ENCODE measurements around the gene ACOXL.

Gene ACOXL

DNA sequence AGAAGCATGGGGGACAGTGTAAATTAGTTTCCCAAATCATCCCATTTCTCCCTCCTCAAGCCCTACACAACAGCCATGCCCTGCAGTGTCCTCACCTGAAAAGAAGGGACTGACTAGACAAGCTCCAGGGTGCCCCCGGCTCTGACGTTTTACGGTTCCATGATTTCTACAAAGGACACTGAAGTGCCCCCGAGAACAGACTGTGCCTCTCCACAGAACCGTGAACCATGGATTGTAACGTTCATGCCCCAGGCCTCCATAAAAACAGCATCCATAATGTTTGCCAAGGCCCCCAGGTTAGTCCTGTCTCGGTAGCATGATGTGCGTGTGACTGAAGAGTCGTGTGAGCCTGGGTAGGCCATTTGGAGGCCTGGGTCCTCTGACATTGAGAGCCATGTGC, 7.0 kb upstream of the ACOXL start:
- H3K4me1 ChIP-seq (ENCODE audit: control insufficient read depth, insufficient read depth, low read length), result no peaks in the 10 kb centered on the region
- H3K36me3 ChIP-seq (ENCODE audit: control insufficient read depth, insufficient read depth, low read length, severe bottlenecking), result no peaks in the 10 kb centered on the region
- no peak overlapping the region for H3K4me3 ChIP-seq (ENCODE audit: low read length)
- DNase-seq (ENCODE audit: low read depth), result no peak
- H3K9ac ChIP-seq (ENCODE audit: low read length), result no peak overlapping the region
- H3K27me3 ChIP-seq (replicated peaks; ENCODE audit: control insufficient read depth, insufficient read depth, low read length), result peaks cover 48% of the 10 kb centered on the region
- H3K9me3 ChIP-seq (ENCODE audit: control insufficient read depth, low read length), result no peaks in the 10 kb centered on the region

DNA sequence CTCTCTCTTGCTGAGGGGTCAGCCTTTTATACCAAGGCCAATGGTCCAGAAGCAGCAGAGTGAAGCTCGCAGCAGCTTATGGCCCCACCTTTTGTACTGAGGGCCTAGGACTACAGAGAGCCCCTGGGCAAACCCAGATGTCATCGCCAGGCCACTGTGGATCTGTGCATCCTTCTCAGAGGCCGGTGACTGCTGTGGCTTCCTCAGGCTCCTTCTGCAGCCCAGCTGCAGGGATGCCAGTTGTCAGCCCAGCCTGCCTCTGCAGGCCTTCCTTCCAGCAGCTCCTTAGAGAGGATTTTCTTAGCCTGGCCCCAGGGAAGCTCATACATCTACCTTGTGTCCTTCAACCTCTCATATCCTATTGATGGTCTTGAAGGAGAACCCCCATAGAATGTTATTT, 6.5 kb upstream of the ACOXL start:
- no peak for DNase-seq (ENCODE audit: low read depth)
- Histone ChIP-seq H3K9me3 (ENCODE audit: control insufficient read depth, low read length) (no peaks in the 10 kb centered on the region), H3K4me1 (ENCODE audit: control insufficient read depth, insufficient read depth, low read length) (no peaks in the 10 kb centered on the region), H3K27me3 (replicated peaks; ENCODE audit: control insufficient read depth, insufficient read depth, low read length) (peaks cover 53% of the 10 kb centered on the region), H3K36me3 (ENCODE audit: control insufficient read depth, insufficient read depth, low read length, severe bottlenecking) (no peaks in the 10 kb centered on the region), H3K4me3 (ENCODE audit: low read length) (no peak overlapping the region), H3K9ac (ENCODE audit: low read length) (no peak overlapping the region)

DNA sequence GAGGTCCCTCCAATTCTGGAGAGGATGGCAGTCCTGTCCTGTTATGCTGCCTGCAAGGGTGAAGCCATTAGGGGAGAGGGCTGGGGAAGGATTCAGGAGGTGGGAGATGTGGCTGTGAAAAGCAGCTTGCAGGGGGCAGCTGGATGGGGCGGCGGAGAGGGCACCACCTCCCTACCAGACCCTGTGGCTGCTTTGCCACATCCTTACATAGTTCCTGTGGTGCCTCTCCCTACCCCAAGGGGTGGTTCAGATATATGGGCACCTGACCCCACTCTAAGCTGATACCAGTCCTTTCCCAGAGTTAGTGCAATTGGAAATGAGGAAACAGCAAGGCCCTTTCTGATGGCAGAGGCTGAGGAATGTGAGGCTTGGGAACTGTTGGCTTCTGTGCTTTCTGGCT, 6.1 kb upstream of the ACOXL start:
- Histone ChIP-seq H3K36me3 (ENCODE audit: control insufficient read depth, insufficient read depth, low read length, severe bottlenecking) (no peaks in the 10 kb centered on the region), H3K4me1 (ENCODE audit: control insufficient read depth, insufficient read depth, low read length) (no peaks in the 10 kb centered on the region), H3K27me3 (replicated peaks; ENCODE audit: control insufficient read depth, insufficient read depth, low read length) (peaks cover 57% of the 10 kb centered on the region), H3K9me3 (ENCODE audit: control insufficient read depth, low read length) (peaks cover 3% of the 10 kb centered on the region), H3K9ac (ENCODE audit: low read length) (no peak overlapping the region), H3K4me3 (ENCODE audit: low read length) (no peak overlapping the region)
- no peak for DNase-seq (ENCODE audit: low read depth)

DNA sequence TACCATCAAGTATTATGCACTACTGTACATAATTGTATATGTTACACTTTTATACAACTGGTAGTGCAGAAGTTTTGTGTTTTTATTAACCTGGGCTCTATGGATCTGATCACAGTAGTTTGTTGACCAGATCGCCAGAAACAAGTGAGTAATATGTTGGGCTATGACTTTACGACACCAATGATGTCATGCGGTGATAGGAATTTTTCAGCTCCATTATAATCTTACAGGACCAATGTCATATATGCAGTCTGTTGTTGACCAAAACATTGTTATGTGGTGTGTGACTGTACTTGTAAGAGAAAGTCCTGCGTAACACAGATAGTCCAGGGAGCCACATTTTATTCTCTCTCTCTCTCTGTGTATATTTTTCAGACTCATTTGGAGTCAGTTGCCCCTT, 4.5 kb upstream of the ACOXL start:
- H3K27me3 ChIP-seq (replicated peaks; ENCODE audit: control insufficient read depth, insufficient read depth, low read length), result peaks cover 67% of the 10 kb centered on the region
- no peaks in the 10 kb centered on the region for H3K4me1 ChIP-seq (ENCODE audit: control insufficient read depth, insufficient read depth, low read length)
- no peaks in the 10 kb centered on the region for H3K36me3 ChIP-seq (ENCODE audit: control insufficient read depth, insufficient read depth, low read length, severe bottlenecking)
- no peak for DNase-seq (ENCODE audit: low read depth)
- no peak overlapping the region for H3K9ac ChIP-seq (ENCODE audit: low read length)
- peaks cover 9% of the 10 kb centered on the region for H3K9me3 ChIP-seq (ENCODE audit: control insufficient read depth, low read length)
- H3K4me3 ChIP-seq (ENCODE audit: low read length), result no peak overlapping the region

DNA sequence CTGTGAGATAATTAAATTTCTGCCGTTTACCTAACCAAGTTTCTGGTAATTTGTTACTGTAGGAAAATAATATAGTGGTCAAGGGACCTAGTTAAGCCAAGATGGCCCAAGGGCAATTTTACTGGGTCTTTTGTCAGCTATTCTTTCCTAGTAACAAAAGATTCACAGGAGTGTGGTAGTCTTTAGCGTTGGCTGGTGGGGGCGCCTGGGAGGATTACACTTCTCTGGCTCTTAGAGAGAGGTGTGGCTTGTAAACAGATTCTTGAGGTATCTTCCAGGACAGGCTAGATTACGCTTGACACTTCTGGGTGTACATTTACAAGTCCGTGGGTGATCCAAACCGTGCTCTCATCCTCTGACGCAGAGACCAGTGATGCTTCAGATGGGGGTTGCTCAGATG, 3.3 kb upstream of the ACOXL start:
- DNase-seq (ENCODE audit: low read depth), result no peak
- peaks cover 74% of the 10 kb centered on the region for H3K27me3 ChIP-seq (replicated peaks; ENCODE audit: control insufficient read depth, insufficient read depth, low read length)
- H3K4me1 ChIP-seq (ENCODE audit: control insufficient read depth, insufficient read depth, low read length), result no peaks in the 10 kb centered on the region
- H3K36me3 ChIP-seq (ENCODE audit: control insufficient read depth, insufficient read depth, low read length, severe bottlenecking), result no peaks in the 10 kb centered on the region
- no peak overlapping the region for H3K4me3 ChIP-seq (ENCODE audit: low read length)
- H3K9ac ChIP-seq (ENCODE audit: low read length), result no peak overlapping the region
- peaks cover 9% of the 10 kb centered on the region for H3K9me3 ChIP-seq (ENCODE audit: control insufficient read depth, low read length)

DNA sequence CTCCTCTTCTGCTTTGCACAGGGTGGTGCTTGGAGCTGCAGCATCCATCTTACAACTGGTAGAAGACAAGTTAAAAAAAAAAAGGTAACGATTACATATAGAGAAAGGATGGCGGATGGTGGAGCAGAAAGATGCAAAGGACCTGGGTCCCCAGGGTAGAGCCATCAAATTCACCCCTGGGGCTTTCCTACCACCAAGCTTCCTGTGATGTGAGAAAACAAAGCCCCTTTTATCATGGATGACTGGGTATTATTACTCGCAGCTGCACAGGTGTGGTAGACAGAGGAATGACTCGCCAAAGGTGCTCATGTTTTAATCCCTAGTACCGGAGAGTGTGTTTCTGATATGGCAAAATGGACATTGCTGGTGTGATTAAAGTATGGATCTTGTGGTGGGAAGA, 1.3 kb upstream of the ACOXL start:
- Histone ChIP-seq H3K4me3 (ENCODE audit: low read length) (no peak overlapping the region), H3K27me3 (replicated peaks; ENCODE audit: control insufficient read depth, insufficient read depth, low read length) (peaks cover 72% of the 10 kb centered on the region), H3K9ac (ENCODE audit: low read length) (no peak overlapping the region), H3K9me3 (ENCODE audit: control insufficient read depth, low read length) (peaks cover 9% of the 10 kb centered on the region), H3K4me1 (ENCODE audit: control insufficient read depth, insufficient read depth, low read length) (no peaks in the 10 kb centered on the region), H3K36me3 (ENCODE audit: control insufficient read depth, insufficient read depth, low read length, severe bottlenecking) (no peaks in the 10 kb centered on the region)
- DNase-seq (ENCODE audit: low read depth), result no peak

DNA sequence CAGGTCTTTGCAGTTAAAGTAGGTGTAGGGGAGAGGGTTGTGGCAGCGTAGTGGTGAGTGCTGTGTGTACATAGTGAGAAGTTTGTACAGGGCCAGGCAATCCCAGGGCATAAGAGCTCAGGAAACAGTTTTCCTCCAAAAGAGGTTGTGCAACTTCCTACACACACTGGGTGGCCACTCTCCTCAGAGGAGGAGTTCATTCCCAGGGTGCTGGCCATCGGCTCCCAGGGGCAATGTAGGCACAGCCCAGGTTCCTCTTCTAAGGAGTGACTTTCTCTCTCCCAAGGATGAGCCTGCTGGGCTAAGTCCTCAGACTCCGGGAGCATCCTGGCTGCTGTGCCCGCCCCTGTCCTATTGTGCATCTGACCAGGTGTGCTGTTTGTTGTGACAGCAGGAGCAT, 3.0 kb downstream of the ACOXL start:
- Histone ChIP-seq H3K4me1 (ENCODE audit: control insufficient read depth, insufficient read depth, low read length) (no peaks in the 10 kb centered on the region), H3K9me3 (ENCODE audit: control insufficient read depth, low read length) (peaks cover 35% of the 10 kb centered on the region), H3K27me3 (replicated peaks; ENCODE audit: control insufficient read depth, insufficient read depth, low read length) (peaks cover 74% of the 10 kb centered on the region), H3K36me3 (ENCODE audit: control insufficient read depth, insufficient read depth, low read length, severe bottlenecking) (no peaks in the 10 kb centered on the region), H3K9ac (ENCODE audit: low read length) (no peak overlapping the region), H3K4me3 (ENCODE audit: low read length) (no peak overlapping the region)
- DNase-seq (ENCODE audit: low read depth), result no peak

DNA sequence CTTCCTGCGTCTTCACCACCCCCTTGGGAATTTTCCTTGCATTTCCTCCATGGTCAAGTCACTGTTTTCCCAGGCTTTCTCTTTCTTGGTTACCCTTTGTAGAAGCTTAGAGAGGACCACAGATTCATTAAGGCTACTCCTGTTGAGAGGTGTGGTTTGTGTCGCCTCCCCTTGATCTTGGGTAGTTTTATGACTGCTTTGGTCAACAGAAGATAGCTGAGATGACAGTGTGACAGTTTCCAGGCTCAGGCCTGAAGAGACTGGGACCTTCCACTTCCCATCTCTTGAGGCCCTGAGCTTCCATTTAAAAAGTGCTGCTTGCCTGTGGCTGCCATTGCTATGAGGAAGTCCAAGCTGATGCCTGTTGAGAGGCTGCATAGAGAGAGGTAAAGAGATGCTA, 5.4 kb downstream of the ACOXL start:
- H3K27me3 ChIP-seq (replicated peaks; ENCODE audit: control insufficient read depth, insufficient read depth, low read length), result peaks cover 68% of the 10 kb centered on the region

DNA sequence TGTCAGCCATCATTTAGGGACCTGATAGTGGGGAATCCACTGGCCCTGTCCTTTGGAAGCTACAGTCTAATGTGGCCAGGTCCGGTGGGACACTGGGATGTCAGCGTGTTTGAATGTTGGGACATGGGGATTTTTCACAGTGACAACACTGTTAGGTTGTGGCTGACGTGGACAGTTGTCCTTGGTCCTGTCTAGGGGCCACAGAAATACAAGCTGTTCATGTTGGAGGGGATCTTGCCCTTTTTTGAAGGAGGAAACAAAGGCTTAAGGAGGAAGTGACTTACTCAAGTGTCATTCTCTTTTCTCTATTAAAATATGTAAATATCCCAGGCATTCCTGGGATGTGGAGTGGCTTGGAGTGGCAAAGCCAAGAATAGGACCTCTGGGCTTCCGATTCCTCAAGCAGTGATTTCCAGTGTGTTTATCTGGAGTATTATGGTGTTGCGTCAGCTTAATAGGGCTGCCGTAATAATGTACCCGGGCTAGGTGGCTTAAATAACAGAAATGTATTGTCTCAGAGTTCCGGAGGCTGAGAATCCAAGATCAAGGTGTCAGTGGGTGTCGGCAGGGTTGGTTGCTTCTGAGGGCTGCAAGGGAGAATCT, 8.5 kb downstream of the ACOXL start:
- Histone ChIP-seq H3K4me3 (ENCODE audit: low read length) (no peak overlapping the region), H3K9me3 (ENCODE audit: control insufficient read depth, low read length) (peaks cover 44% of the 10 kb centered on the region), H3K4me1 (ENCODE audit: control insufficient read depth, insufficient read depth, low read length) (no peaks in the 10 kb centered on the region), H3K27me3 (replicated peaks; ENCODE audit: control insufficient read depth, insufficient read depth, low read length) (peaks cover 66% of the 10 kb centered on the region), H3K36me3 (ENCODE audit: control insufficient read depth, insufficient read depth, low read length, severe bottlenecking) (no peaks in the 10 kb centered on the region), H3K9ac (ENCODE audit: low read length) (no peak overlapping the region)
- no peak for DNase-seq (ENCODE audit: low read depth)

More for the DNA sequence above, 5.4 kb downstream of the ACOXL start:
- Histone ChIP-seq H3K9ac (ENCODE audit: low read length) (no peak overlapping the region), H3K36me3 (ENCODE audit: control insufficient read depth, insufficient read depth, low read length, severe bottlenecking) (no peaks in the 10 kb centered on the region), H3K9me3 (ENCODE audit: control insufficient read depth, low read length) (peaks cover 34% of the 10 kb centered on the region), H3K4me3 (ENCODE audit: low read length) (no peak overlapping the region), H3K4me1 (ENCODE audit: control insufficient read depth, insufficient read depth, low read length) (no peaks in the 10 kb centered on the region)
- no peak for DNase-seq (ENCODE audit: low read depth)

DNA sequence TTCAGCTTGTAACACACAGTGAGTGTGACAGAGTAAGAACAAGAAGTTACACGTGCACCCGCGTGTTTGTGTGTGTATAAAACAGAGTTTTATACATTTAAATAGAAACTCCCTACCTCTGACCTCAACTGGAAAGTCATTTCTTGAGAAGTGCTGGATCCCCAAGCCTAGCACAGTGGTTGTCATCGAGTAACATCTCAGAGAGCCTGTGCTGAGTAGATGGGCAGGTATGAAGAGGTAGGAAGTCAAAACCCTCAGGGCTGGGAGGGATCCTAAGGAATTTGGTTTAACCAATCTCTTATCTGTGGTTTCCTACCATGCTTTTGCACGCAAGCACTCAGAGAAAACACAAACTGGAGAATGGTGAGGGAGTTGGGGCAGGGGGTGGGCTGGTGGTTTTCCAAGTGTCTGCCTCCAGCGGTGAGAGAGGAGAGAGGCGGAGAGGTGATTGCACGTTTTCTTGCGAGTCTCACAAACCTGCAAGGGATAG, 9.2 kb downstream of the ACOXL start:
- Histone ChIP-seq H3K9me3 (ENCODE audit: control insufficient read depth, low read length) (peaks cover 44% of the 10 kb centered on the region), H3K27me3 (replicated peaks; ENCODE audit: control insufficient read depth, insufficient read depth, low read length) (peaks cover 71% of the 10 kb centered on the region), H3K4me3 (ENCODE audit: low read length) (no peak overlapping the region), H3K36me3 (ENCODE audit: control insufficient read depth, insufficient read depth, low read length, severe bottlenecking) (no peaks in the 10 kb centered on the region), H3K4me1 (ENCODE audit: control insufficient read depth, insufficient read depth, low read length) (no peaks in the 10 kb centered on the region), H3K9ac (ENCODE audit: low read length) (no peak overlapping the region)
- DNase-seq (ENCODE audit: low read depth), result no peak

DNA sequence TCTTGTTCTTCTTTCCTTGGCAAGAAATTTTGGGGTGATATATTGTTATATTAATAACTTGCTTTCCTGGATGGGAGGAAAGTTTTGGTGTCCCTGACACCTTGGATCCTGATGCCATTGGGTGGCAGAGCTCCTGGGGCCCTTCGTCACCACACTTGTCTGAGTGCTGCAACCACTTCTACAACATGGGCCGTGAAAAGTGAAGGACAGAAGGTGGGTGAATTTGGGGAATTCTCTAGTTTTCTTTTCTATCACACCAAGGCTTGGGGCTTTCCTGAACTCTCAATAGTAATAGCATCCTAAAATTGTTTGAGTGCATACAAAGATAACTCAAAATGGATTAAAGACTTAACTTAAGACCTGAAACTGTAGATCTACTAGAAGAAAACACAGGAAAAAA, 10.0 kb downstream of the ACOXL start:
- DNase-seq (ENCODE audit: low read depth), result no peak
- H3K4me3 ChIP-seq (ENCODE audit: low read length), result no peak overlapping the region
- H3K9ac ChIP-seq (ENCODE audit: low read length), result no peak overlapping the region
- H3K4me1 ChIP-seq (ENCODE audit: control insufficient read depth, insufficient read depth, low read length), result no peaks in the 10 kb centered on the region
- H3K36me3 ChIP-seq (ENCODE audit: control insufficient read depth, insufficient read depth, low read length, severe bottlenecking), result no peaks in the 10 kb centered on the region
- peaks cover 72% of the 10 kb centered on the region for H3K27me3 ChIP-seq (replicated peaks; ENCODE audit: control insufficient read depth, insufficient read depth, low read length)
- peaks cover 44% of the 10 kb centered on the region for H3K9me3 ChIP-seq (ENCODE audit: control insufficient read depth, low read length)

DNA sequence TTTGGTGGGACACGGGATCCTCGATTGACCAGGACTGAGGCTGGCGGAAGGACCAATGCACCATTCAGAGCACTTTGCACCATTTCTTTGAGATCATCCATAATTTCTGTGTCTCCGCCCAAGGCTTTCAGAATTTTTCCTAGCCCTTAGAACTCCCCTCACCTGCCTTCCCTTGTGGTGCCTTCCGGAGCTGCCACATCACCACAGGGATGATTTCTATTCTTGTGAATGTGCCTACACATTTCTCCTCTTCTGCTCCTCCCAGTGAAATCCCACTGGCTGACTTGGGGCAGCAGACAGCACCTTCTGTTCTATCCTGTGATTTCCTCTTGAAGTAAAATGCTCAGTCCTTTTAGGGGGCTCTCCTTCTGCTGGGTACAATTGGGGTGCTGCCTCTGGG, 11.2 kb downstream of the ACOXL start:
- Histone ChIP-seq H3K27me3 (replicated peaks; ENCODE audit: control insufficient read depth, insufficient read depth, low read length) (peaks cover 78% of the 10 kb centered on the region), H3K36me3 (ENCODE audit: control insufficient read depth, insufficient read depth, low read length, severe bottlenecking) (no peaks in the 10 kb centered on the region), H3K4me1 (ENCODE audit: control insufficient read depth, insufficient read depth, low read length) (no peaks in the 10 kb centered on the region), H3K9ac (ENCODE audit: low read length) (no peak overlapping the region), H3K4me3 (ENCODE audit: low read length) (no peak overlapping the region), H3K9me3 (ENCODE audit: control insufficient read depth, low read length) (peaks cover 34% of the 10 kb centered on the region)
- DNase-seq (ENCODE audit: low read depth), result no peak

All from adipocyte (in vitro differentiated cells).